ENCODE results near the gene F12.
"Not testable (repeated sequence)": the region's sequence is repeated elsewhere in the genome, so short reads cannot be mapped to it uniquely, and the experiment has no call there.

The F12 gene

GRCh38 chr5:177419046-177419445 lies 9.7 kb upstream of the F12 start:
- Histone ChIP-seq H3K27ac (no peak overlapping the region), H3K27me3 (ENCODE audit: control insufficient read depth, insufficient read depth, low read length) (no peaks in the 10 kb centered on the region), H3K79me2 (no peaks in the 10 kb centered on the region), H3K4me1 (no peaks in the 10 kb centered on the region), H3K9ac (no peak overlapping the region), H3K4me2 (ENCODE audit: low read length) (no peak overlapping the region), H3K9me3 (ENCODE audit: control insufficient read depth, low read length) (no peaks in the 10 kb centered on the region), H3K4me3 (ENCODE audit: low read depth, low read length) (no peak overlapping the region), H2AFZ (no peak overlapping the region), H3K36me3 (ENCODE audit: control insufficient read depth, insufficient read depth, low read length) (no peaks in the 10 kb centered on the region)
- TF ChIP-seq CTCF (IDR thresholded peaks at IDR 0.05): no peak

- H3K36me3 ChIP-seq (ENCODE audit: control insufficient read depth, insufficient read depth, low read length); H3K4me1 ChIP-seq; H3K4me2 ChIP-seq (ENCODE audit: low read length); H3K4me3 ChIP-seq (ENCODE audit: low read depth, low read length); H3K27ac ChIP-seq; H3K9ac ChIP-seq; H2AFZ ChIP-seq; H3K79me2 ChIP-seq; H3K9me3 ChIP-seq (ENCODE audit: control insufficient read depth, low read length); H3K27me3 ChIP-seq (ENCODE audit: control insufficient read depth, insufficient read depth, low read length): not testable (repeated sequence)
These were observed 7.7 kb upstream of the F12 start for GRCh38 chr5:177417081-177417480.

GRCh38 chr5:177414481-177414880 lies 5.1 kb upstream of the F12 start:
- H3K36me3 ChIP-seq (ENCODE audit: control insufficient read depth, insufficient read depth, low read length): no peaks in the 10 kb centered on the region
- peaks cover 10% of the 10 kb centered on the region for H3K4me1 ChIP-seq
- no peak overlapping the region for H3K27ac ChIP-seq

GRCh38 chr5:177412603-177413233 lies 3.4 kb upstream of the F12 start:
- Histone ChIP-seq H3K27me3 (ENCODE audit: control insufficient read depth, insufficient read depth, low read length) (no peaks in the 10 kb centered on the region), H3K4me1 (peaks cover 10% of the 10 kb centered on the region), H3K79me2 (no peaks in the 10 kb centered on the region), H3K27ac (no peak overlapping the region), H3K9ac (no peak overlapping the region), H3K36me3 (ENCODE audit: control insufficient read depth, insufficient read depth, low read length) (no peaks in the 10 kb centered on the region), H3K4me2 (ENCODE audit: low read length) (no peak overlapping the region), H3K4me3 (ENCODE audit: low read depth, low read length) (no peak overlapping the region), H2AFZ (no peak overlapping the region), H3K9me3 (ENCODE audit: control insufficient read depth, low read length) (no peaks in the 10 kb centered on the region)
- no peak for TF ChIP-seq CTCF (IDR thresholded peaks at IDR 0.05)

More at GRCh38 chr5:177414481-177414880, 5.1 kb upstream of the F12 start:
- H3K4me2 ChIP-seq (ENCODE audit: low read length): no peak overlapping the region
- no peak for TF ChIP-seq CTCF (IDR thresholded peaks at IDR 0.05)
- no peaks in the 10 kb centered on the region for H3K9me3 ChIP-seq (ENCODE audit: control insufficient read depth, low read length)
- H3K9ac ChIP-seq: no peak overlapping the region
- H2AFZ ChIP-seq: no peak overlapping the region
- H3K79me2 ChIP-seq: no peaks in the 10 kb centered on the region
- no peak overlapping the region for H3K4me3 ChIP-seq (ENCODE audit: low read depth, low read length)
- no peaks in the 10 kb centered on the region for H3K27me3 ChIP-seq (ENCODE audit: control insufficient read depth, insufficient read depth, low read length)

GRCh38 chr5:177410575-177410974 lies 1.2 kb upstream of the F12 start:
- Histone ChIP-seq H3K9me3 (ENCODE audit: control insufficient read depth, low read length) (no peaks in the 10 kb centered on the region), H2AFZ (no peak overlapping the region), H3K4me3 (ENCODE audit: low read depth, low read length) (no peak overlapping the region), H3K4me2 (ENCODE audit: low read length) (peak overlapping the region; percentile 39), H3K36me3 (ENCODE audit: control insufficient read depth, insufficient read depth, low read length) (no peaks in the 10 kb centered on the region), H3K4me1 (peaks cover 10% of the 10 kb centered on the region), H3K27me3 (ENCODE audit: control insufficient read depth, insufficient read depth, low read length) (no peaks in the 10 kb centered on the region), H3K79me2 (no peaks in the 10 kb centered on the region), H3K9ac (no peak overlapping the region), H3K27ac (peak overlapping the region; percentile 36)
- TF ChIP-seq CTCF (IDR thresholded peaks at IDR 0.05): no peak

Data from parathyroid adenoma (tissue), 2 donors.